Hepatic stellate cell (primary cell): ENCODE results near the gene KIF26A.
"Not testable (repeated sequence)": the region's sequence is repeated elsewhere in the genome, so short reads cannot be mapped to it uniquely, and the experiment has no call there.

ENCODE experiments used
- DNase-seq: peaks from one replicate; pipeline ENCODE4 v3.0.0; 2011; ENCODE audit warnings: low spot score

KIF26A gene

GRCh38 chr14:104208331-104208730 is 69.9 kb downstream of the KIF26A start:
- DNase-seq: not testable (repeated sequence)

GRCh38 chr14:104209071-104209470 is 70.7 kb downstream of the KIF26A start:
- not testable (repeated sequence) for DNase-seq

GRCh38 chr14:104209985-104210816 is 71.8 kb downstream of the KIF26A start:
- DNase-seq: no peak

- DNase-seq: no peak
These were observed 72.4 kb downstream of the KIF26A start for GRCh38 chr14:104210817-104211195.

- no peak for DNase-seq
These were observed 72.8 kb downstream of the KIF26A start for GRCh38 chr14:104211215-104211614.

- DNase-seq: no peak
These were observed 73.4 kb downstream of the KIF26A start for GRCh38 chr14:104211741-104212140.

- no peak for DNase-seq
These were observed 74.1 kb downstream of the KIF26A start for GRCh38 chr14:104212206-104213095.

- DNase-seq: no peak
These were observed 75.1 kb downstream of the KIF26A start for GRCh38 chr14:104213301-104214034.

- no peak for DNase-seq
These were observed 76.2 kb downstream of the KIF26A start for GRCh38 chr14:104214431-104215218.

- no peak for DNase-seq
These were observed 77.4 kb downstream of the KIF26A start for GRCh38 chr14:104215706-104216334.

GRCh38 chr14:104216457-104216856 is 78.1 kb downstream of the KIF26A start:
- DNase-seq: no peak

- DNase-seq: no peak
These were observed 79.3 kb downstream of the KIF26A start for GRCh38 chr14:104217486-104218360.

GRCh38 chr14:104218361-104219180 is 80.2 kb downstream of the KIF26A start:
- DNase-seq: no peak

- DNase-seq: no peak
These were observed 81.4 kb downstream of the KIF26A start for GRCh38 chr14:104219731-104220214.

- DNase-seq: no peak
These were observed 82.1 kb downstream of the KIF26A start for GRCh38 chr14:104220215-104221070.

- no peak for DNase-seq
These were observed 82.8 kb downstream of the KIF26A start for GRCh38 chr14:104221071-104221625.

- DNase-seq: no peak
These were observed 83.4 kb downstream of the KIF26A start for GRCh38 chr14:104221636-104222369.
